HTERT RPE-1 (cell line): ENCODE measurements around the gene ITPR1.
"Not testable (repeated sequence)": the region's sequence is repeated elsewhere in the genome, so short reads cannot be mapped to it uniquely, and the experiment has no call there.

Experiments
- in situ Hi-C: fragments of 300-500 bp; cut with MboI; formaldehyde crosslinking; loops from 4 replicates; pipeline ENCODE4 v1.14.3; 2020; ENCODE audit warnings: low sequenced_read_pairs

The ITPR1 gene

DNA sequence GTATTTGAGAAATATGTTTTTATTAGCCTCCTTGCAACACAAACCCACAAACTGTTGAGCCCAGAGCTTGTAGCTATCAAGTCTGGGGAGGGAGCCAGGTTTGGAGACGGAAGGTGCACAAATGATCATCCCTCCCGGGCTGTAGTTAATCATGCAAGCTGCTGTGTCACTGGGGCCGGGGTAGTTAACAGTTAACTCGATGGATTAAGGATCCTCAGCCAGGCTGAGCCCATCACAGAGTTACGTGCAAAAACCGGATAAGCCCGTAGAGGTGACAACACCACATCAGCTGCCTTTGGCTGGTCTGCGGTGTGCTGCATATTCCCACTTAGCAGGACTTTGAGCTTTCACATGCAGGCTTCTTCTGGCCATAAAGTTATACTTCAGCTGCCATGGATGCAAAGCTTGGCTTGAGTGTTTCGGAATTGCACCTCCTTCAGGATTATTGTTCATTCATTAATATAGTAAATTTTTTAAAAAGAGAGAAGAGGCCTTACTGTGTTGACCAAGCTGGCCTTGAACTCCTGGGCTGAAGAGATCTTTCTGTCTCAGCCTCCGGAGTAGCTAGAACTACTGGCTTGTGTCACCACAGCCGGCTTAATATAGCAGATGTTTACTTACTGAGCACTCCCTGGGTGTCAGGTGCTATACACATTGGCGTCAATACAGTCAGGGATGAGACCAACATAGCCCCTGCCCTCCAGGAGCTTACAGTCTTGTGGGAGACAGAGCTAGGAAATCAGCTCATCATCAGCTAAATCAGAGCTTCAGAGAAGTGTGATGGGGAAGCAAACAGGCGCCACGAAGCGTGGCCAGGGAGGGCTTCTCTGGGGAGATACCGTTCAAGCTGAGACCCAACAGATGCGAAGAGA is 259.3 kb downstream of the ITPR1 start:
- in situ Hi-C loops = no loop called here

GRCh38 chr3:4753073-4753691 is 260.0 kb downstream of the ITPR1 start:
- in situ Hi-C loops = no loop called here

DNA sequence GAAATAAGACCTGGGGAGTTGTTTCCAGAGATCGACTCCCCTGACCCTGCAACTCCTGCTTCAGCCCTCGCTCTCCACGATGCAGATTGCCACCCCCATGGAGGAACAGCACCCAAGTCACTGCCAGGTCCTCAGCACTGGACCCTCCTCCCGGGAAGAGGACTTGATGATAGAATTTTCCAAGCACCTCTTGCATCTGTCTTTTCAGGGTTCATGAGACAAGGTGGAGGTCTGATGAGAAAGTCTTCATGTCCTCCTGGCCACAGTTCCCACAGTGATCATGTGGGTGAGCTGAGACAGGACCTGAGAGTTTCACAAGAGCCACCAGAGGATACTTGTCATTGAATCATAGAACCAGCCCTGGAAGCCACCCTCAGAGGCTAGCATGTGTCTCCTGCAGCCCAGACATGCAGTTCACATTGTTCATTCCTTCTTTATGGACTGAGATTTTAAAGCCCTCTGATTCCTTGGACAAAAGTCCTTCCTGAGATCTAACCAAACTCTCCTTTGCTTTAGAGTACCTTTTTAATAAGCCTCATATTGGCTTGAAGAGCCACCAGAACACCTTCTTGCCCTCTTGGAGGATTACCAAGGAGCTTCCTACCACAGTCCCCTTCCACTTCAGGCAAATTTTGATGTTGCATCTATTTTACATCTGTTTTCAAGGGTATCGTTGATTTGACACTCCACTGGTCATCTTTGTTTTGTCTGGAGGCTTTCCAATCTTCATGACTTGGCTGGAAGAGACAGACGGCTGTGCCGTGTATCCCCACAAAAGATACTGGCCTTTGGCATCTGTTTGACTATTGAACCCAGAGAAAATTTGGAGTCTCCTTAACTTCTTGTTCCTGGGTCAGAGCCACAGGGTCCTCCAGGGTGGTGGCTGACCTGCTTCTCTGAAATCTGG is 261.3 kb downstream of the ITPR1 start:
- in situ Hi-C loops = no loop called here

DNA sequence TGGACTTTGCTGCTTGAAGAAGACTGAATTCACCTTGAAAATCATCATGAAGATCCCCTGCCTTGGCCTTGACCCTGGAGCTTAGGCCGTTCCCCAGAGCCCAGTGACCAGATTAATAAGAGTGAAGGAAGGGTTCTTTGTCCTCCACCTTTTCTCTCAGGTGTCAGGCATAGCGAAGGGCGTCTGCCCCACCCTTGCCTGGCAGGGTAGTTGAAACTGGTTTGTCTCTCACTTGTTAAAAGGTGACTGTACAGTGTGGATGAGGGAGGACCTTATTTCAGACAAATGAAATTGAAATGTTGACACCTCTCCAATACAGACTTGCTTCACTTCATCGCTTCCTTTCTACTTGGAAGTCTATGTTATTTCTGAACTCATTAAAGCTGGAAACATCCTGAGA is 262.4 kb downstream of the ITPR1 start:
- in situ Hi-C loops = no loop called here

GRCh38 chr3:4756057-4756775 is 263.1 kb downstream of the ITPR1 start:
- in situ Hi-C loops = no loop called here

DNA sequence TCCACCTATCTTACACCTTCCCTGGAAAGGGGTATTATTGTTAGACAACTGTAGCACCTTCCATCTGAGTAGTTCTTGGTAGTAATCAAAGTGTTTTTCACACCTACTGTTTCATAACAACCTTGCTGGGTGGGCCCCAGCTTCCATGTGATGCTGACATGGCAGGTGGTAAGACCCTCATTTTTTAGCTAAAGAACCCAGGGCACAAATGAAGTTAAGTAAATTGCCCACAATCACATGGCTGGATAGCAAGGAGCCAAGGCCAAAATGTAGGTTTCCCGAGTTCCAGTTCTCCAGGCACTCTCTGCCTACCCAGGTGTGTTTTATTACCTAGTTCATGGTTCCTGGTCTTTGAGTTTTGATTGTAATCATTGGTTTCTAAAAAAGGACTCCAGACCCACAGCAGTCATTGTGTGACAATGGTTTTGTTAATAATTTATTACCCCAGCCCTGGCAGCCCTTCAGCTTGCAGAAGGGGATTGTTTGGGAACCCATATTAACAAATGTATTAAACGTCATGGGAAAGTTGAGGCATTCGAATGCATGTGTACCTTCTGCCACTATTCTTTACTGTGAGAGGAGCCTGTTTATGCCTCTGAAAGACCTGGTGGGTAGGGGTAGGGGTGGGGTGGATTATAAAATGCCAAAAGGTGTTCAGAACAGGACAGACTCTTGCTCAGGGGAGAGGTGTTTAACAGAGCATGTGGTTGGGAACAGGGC is 263.9 kb downstream of the ITPR1 start:
- in situ Hi-C loops = no loop called here

- in situ Hi-C loops = no loop called here
Measured at GRCh38 chr3:4757575-4758248, 264.6 kb downstream of the ITPR1 start.

GRCh38 chr3:4758249-4758860 is 265.2 kb downstream of the ITPR1 start:
- in situ Hi-C loops = no loop called here

- in situ Hi-C loops = no loop called here
Measured at GRCh38 chr3:4758957-4759656, 266.0 kb downstream of the ITPR1 start.

- in situ Hi-C loops = no loop called here
Measured at GRCh38 chr3:4759689-4760312, 266.7 kb downstream of the ITPR1 start.

GRCh38 chr3:4761759-4762158 is 268.6 kb downstream of the ITPR1 start:
- in situ Hi-C loops = no loop called here

DNA sequence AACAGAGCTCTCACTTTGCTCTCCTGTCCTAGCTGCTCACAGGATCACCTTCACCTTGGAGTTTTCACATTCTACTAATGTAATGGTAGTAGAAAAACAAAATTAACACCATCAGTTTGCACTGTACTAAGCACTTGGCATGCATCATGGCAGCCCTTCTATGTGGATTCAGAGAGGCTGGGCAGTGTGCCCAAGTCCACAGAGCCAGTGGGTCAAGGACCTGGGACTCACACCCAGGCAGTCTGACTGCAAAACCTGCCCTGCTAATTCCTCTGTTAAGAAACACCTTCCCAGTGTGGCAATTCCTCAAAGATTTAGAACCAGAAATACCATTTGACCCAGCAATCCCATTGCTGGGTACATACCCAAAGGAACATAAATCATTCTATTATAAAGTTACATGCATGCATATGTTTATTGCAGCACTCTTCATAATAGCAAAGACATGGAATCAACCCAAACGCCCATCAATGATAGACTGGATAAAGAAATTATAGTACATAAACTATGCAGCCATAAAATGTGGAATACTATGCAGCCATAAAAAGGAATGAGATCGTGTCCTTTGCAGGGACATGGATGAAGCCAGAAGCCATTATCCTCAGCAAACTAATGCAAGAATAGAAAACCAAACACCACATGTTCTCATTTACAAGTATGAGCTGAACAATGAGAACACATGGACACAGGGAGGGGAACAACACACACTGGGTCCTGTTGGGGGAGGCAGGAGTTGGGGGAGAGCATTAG is 269.5 kb downstream of the ITPR1 start:
- in situ Hi-C loops = not testable (repeated sequence)

- in situ Hi-C loops = no loop called here
Measured at GRCh38 chr3:4763604-4764247, 270.6 kb downstream of the ITPR1 start.

GRCh38 chr3:4765212-4765611 is 272.1 kb downstream of the ITPR1 start:
- in situ Hi-C loops = no loop called here

GRCh38 chr3:4766263-4766662 is 273.1 kb downstream of the ITPR1 start:
- in situ Hi-C loops = no loop called here

- in situ Hi-C loops = no loop called here
Measured at GRCh38 chr3:4766716-4767499, 273.8 kb downstream of the ITPR1 start.
